ENCODE measurements around the gene RPS6KA5. TPM values are rescaled to one million over a fixed set of nuclear protein-coding genes. Genes with fewer than 3 reads are reported as not detected.

RPS6KA5 gene
- total RNA-seq, 1 experiment from 2014 or later, result 24.2 TPM

DNA sequence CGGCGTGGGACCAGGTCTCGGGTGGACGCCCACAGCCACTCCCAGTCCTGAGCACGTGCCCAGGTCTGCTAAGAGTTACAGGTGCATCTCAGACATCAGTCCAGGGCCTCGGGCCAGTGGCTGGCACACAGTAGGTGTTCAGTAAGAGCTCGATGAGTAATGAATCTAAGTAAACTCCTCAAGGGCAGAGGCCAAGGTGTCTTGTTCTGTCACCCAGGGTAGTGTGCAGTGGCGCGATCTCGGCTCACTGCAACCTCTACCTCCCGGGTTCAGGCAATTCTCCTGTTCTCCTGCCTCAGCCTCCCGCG, 255.4 kb downstream of the RPS6KA5 start:
- no peak for TF ChIP-seq JUND (IDR thresholded peaks at IDR 0.05)
- TF ChIP-seq RAD21 (IDR thresholded peaks at IDR 0.05; ENCODE audit: low read depth), result no peak
- no peak for TF ChIP-seq FOSL1 (IDR thresholded peaks at IDR 0.05; ENCODE audit: low read depth)
- no peak for TF ChIP-seq TCF7L2 (IDR thresholded peaks at IDR 0.05; ENCODE audit: borderline replicate concordance, extremely low read depth, insufficient read depth, insufficient read length)
- no peak for TF ChIP-seq SIN3A (IDR thresholded peaks at IDR 0.05; ENCODE audit: low read depth)
- TF ChIP-seq, protein P1, sequence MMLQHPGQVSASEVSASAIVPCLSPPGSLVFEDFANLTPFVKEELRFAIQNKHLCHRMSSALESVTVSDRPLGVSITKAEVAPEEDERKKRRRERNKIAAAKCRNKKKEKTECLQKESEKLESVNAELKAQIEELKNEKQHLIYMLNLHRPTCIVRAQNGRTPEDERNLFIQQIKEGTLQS (IDR thresholded peaks at IDR 0.05), result no peak
- TF ChIP-seq ZFX (IDR thresholded peaks at IDR 0.05), result no peak
- TF ChIP-seq, protein P2, sequence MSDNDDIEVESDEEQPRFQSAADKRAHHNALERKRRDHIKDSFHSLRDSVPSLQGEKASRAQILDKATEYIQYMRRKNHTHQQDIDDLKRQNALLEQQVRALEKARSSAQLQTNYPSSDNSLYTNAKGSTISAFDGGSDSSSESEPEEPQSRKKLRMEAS (IDR thresholded peaks at IDR 0.05), result no peak
- TF ChIP-seq POLR2AphosphoS5 (IDR thresholded peaks at IDR 0.05; ENCODE audit: low read depth, low read length), result no peak
- no peak for TF ChIP-seq SP1 (IDR thresholded peaks at IDR 0.05; ENCODE audit: low read depth)
- TF ChIP-seq EGR1 (IDR thresholded peaks at IDR 0.05; ENCODE audit: low read depth), result no peak
- no peak for TF ChIP-seq ELF1 (IDR thresholded peaks at IDR 0.05; ENCODE audit: borderline replicate concordance, low read depth)
- no peak for TF ChIP-seq YY1 (IDR thresholded peaks at IDR 0.05; ENCODE audit: extremely low read depth, insufficient replicate concordance, low read depth, low read length)
- TF ChIP-seq, protein P3, sequence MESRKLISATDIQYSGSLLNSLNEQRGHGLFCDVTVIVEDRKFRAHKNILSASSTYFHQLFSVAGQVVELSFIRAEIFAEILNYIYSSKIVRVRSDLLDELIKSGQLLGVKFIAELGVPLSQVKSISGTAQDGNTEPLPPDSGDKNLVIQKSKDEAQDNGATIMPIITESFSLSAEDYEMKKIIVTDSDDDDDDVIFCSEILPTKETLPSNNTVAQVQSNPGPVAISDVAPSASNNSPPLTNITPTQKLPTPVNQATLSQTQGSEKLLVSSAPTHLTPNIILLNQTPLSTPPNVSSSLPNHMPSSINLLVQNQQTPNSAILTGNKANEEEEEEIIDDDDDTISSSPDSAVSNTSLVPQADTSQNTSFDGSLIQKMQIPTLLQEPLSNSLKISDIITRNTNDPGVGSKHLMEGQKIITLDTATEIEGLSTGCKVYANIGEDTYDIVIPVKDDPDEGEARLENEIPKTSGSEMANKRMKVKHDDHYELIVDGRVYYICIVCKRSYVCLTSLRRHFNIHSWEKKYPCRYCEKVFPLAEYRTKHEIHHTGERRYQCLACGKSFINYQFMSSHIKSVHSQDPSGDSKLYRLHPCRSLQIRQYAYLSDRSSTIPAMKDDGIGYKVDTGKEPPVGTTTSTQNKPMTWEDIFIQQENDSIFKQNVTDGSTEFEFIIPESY (IDR thresholded peaks at IDR 0.05; ENCODE audit: extremely low read depth, insufficient replicate concordance, low read length), result no peak
- no peak for TF ChIP-seq EZH2phosphoT487 (IDR thresholded peaks at IDR 0.05; ENCODE audit: borderline replicate concordance)
- no peak for TF ChIP-seq CEBPB (IDR thresholded peaks at IDR 0.05; ENCODE audit: low read depth)
- peaks cover 11% of the 10 kb centered on the region; the same call in 1 of the 2 replicates for H3K79me2 ChIP-seq (ENCODE audit: insufficient read depth, low read length)
- no TSS peak for BruUV-seq (replicated peaks)

More for the DNA sequence above, 255.4 kb downstream of the RPS6KA5 start:
- DNase-seq (ENCODE audit: low read depth, low spot score) (no peak), ATAC-seq (no peak)
- peaks cover 3 to 16% of the 10 kb centered on the region in 2 experiments; a peak in 2 of 4 replicates for H3K4me1 ChIP-seq (ENCODE audit: control insufficient read depth in 1 of 2, insufficient read depth in 2 of 2, low read length in 2 of 2)
- no peaks in the 10 kb centered on the region for H3K9me3 ChIP-seq (ENCODE audit: control insufficient read depth in 1 of 2, insufficient read depth in 1 of 2, low read depth in 1 of 2, low read length in 2 of 2)
- no peak overlapping the region for H3K4me2 ChIP-seq (ENCODE audit: low read length)
- H2AFZ ChIP-seq (ENCODE audit: low read depth, low read length, poor library complexity, severe bottlenecking), result no peak overlapping the region
- no peak overlapping the region for H3K9ac ChIP-seq (ENCODE audit: low read length)
- intact Hi-C loops (cut with micrococcal nuclease), result no loop called here
- ChIA-PET RAD21 (ENCODE audit: low non-redundant PET in 1 of 2, low total read pairs in 2 of 2, uncharacterized antibody in 2 of 2, unreplicated experiment in 2 of 2) (no interaction called here), POLR2A (no interaction called here), CTCF (no interaction called here)
- no peak overlapping the region for H3K27ac ChIP-seq (ENCODE audit: low read depth, low read length)
- H3K9me2 ChIP-seq (ENCODE audit: insufficient read depth), result no peaks in the 10 kb centered on the region
- H4K20me1 ChIP-seq (ENCODE audit: insufficient read depth), result no peaks in the 10 kb centered on the region
- no peaks in the 10 kb centered on the region for H3K27me3 ChIP-seq (ENCODE audit: insufficient read depth, low read length)
- no peak overlapping the region for H3K4me3 ChIP-seq (replicated peaks in 1 of 2; ENCODE audit: low read depth in 1 of 2, low read length in 2 of 2)
- H3K36me3 ChIP-seq (ENCODE audit: control insufficient read depth in 1 of 2, insufficient read depth in 2 of 2, low read length in 2 of 2), result no peaks in the 10 kb centered on the region

Measured in HCT116 (cell line).